ENCODE data around the gene CCDC74B.
"Not testable (repeated sequence)": the region's sequence is repeated elsewhere in the genome, so short reads cannot be mapped to it uniquely, and the experiment has no call there.

Gene CCDC74B

DNA sequence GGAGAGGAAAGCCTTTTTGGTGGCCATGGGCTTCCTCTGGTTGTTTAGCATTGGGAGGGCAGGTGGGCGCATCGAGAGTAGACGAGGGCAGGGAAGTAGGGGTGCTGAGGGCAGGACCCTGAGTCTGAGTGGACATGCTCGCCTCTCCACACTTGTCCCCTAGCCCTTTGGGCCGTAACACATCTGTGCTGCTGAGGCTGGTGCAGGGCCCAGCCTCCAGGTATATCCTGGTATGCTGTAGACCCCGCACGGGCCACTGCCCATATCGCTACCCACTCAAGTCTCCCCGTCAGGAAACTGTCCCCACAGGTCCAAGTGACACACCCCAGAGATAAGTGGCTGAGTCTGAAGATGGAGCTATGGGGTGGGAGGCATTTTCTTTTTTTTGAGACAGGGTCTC lies 13.7 kb upstream of the CCDC74B start:
- H3K79me2 ChIP-seq (ENCODE audit: insufficient read depth, low read length): no peaks in the 10 kb centered on the region
- no peak overlapping the region for H3K9ac ChIP-seq (ENCODE audit: low read depth, low read length, poor library complexity, severe bottlenecking)
- H3F3A ChIP-seq (ENCODE audit: low read depth): no peaks in the 10 kb centered on the region
- TF ChIP-seq, protein P1, sequence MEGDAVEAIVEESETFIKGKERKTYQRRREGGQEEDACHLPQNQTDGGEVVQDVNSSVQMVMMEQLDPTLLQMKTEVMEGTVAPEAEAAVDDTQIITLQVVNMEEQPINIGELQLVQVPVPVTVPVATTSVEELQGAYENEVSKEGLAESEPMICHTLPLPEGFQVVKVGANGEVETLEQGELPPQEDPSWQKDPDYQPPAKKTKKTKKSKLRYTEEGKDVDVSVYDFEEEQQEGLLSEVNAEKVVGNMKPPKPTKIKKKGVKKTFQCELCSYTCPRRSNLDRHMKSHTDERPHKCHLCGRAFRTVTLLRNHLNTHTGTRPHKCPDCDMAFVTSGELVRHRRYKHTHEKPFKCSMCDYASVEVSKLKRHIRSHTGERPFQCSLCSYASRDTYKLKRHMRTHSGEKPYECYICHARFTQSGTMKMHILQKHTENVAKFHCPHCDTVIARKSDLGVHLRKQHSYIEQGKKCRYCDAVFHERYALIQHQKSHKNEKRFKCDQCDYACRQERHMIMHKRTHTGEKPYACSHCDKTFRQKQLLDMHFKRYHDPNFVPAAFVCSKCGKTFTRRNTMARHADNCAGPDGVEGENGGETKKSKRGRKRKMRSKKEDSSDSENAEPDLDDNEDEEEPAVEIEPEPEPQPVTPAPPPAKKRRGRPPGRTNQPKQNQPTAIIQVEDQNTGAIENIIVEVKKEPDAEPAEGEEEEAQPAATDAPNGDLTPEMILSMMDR (conservative IDR thresholded peaks at IDR 0.05; ENCODE audit: low read length): no peak
- TF ChIP-seq EZH2phosphoT487 (IDR thresholded peaks at IDR 0.05; ENCODE audit: borderline replicate concordance): no peak
- no peaks in the 10 kb centered on the region for H4K20me1 ChIP-seq (ENCODE audit: insufficient read depth, low read length, poor library complexity, severe bottlenecking)
- no peaks in the 10 kb centered on the region for H3K27me3 ChIP-seq (ENCODE audit: insufficient read depth, low read length, poor library complexity, severe bottlenecking)
- H3K9me3 ChIP-seq (ENCODE audit: insufficient read depth, low read depth, low read length): no peaks in the 10 kb centered on the region
- no peak overlapping the region for H3K4me3 ChIP-seq (ENCODE audit: low read length, poor library complexity, severe bottlenecking)
- H3K4me2 ChIP-seq (ENCODE audit: low read depth, low read length, poor library complexity, severe bottlenecking): no peak overlapping the region
- no peaks in the 10 kb centered on the region for H3K4me1 ChIP-seq (ENCODE audit: insufficient read depth, low read length, poor library complexity, severe bottlenecking)
- no peak overlapping the region for H2AFZ ChIP-seq (ENCODE audit: low read length)
- no peaks in the 10 kb centered on the region for H3K9me2 ChIP-seq (replicated peaks; ENCODE audit: low read depth, low read length)
- H3K36me3 ChIP-seq (ENCODE audit: insufficient read depth, low read length): peaks cover 41% of the 10 kb centered on the region; the same call in 1 of the 2 replicates

DNA sequence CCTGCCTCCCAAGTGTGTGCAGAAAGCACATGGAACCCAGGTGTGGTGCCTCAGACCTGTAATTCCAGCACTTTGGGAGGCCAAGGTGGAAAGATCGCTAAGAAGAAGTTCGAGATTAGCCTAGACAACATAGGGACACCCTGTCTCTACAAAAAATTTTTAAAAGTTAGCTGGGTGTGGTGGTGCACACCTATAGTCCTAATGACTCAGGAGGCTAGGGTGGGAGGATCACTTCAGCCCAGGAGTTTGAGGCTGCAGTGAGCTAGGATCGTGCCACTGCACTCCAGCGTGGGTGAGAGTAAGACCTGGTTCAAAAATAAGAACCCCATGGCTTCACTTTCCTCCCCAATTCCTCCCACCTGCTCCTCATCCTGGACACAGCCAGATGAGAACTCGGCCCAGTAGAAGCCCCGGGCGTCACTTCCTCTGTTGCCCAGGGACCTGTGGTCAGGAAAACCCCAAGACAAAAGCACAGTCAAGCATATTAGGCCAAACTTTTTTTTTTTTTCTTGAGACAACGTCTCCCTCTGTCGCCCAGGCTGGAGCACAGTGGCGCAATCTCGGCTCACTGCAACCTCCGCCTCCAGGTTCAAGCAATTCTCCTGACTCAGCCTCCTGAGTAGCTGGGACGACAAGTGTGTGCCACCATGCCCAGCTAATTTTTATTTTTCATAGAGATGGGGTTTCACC lies 13.1 kb upstream of the CCDC74B start:
- H3K4me2 ChIP-seq (ENCODE audit: low read depth, low read length, poor library complexity, severe bottlenecking); H3F3A ChIP-seq (ENCODE audit: low read depth); H4K20me1 ChIP-seq (ENCODE audit: insufficient read depth, low read length, poor library complexity, severe bottlenecking); H3K4me1 ChIP-seq (ENCODE audit: insufficient read depth, low read length, poor library complexity, severe bottlenecking); H3K9ac ChIP-seq (ENCODE audit: low read depth, low read length, poor library complexity, severe bottlenecking); H3K27me3 ChIP-seq (ENCODE audit: insufficient read depth, low read length, poor library complexity, severe bottlenecking); H3K9me2 ChIP-seq (replicated peaks; ENCODE audit: low read depth, low read length); H2AFZ ChIP-seq (ENCODE audit: low read length); H3K9me3 ChIP-seq (ENCODE audit: insufficient read depth, low read depth, low read length); H3K79me2 ChIP-seq (ENCODE audit: insufficient read depth, low read length); H3K4me3 ChIP-seq (ENCODE audit: low read length, poor library complexity, severe bottlenecking): not testable (repeated sequence)
- peaks cover 39% of the 10 kb centered on the region; the same call in 1 of the 2 replicates for H3K36me3 ChIP-seq (ENCODE audit: insufficient read depth, low read length)

DNA sequence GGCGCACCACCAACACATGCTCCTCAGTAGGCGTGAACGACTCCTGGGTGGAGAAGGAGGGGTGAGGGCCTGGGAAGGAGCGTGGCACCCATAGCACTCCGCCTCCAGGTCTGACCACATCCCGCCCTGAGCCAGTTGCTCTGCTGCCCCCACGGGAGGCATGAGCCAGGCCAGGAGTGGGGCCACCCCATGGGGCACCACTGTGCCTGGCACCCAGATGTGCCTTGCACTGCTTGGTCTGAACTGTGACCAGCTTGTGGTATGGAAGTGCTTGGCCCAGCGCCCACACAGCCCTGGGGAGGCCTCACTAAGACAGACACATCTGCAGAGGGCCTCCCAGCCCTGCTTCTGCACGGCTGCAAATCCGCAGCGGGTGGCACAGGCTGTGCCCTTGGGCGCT lies 12.4 kb upstream of the CCDC74B start:
- not testable (repeated sequence) for H3K9me2 ChIP-seq (replicated peaks; ENCODE audit: low read depth, low read length); H4K20me1 ChIP-seq (ENCODE audit: insufficient read depth, low read length, poor library complexity, severe bottlenecking); H2AFZ ChIP-seq (ENCODE audit: low read length); H3K4me2 ChIP-seq (ENCODE audit: low read depth, low read length, poor library complexity, severe bottlenecking); H3F3A ChIP-seq (ENCODE audit: low read depth); H3K9me3 ChIP-seq (ENCODE audit: insufficient read depth, low read depth, low read length); H3K9ac ChIP-seq (ENCODE audit: low read depth, low read length, poor library complexity, severe bottlenecking); H3K4me3 ChIP-seq (ENCODE audit: low read length, poor library complexity, severe bottlenecking); H3K79me2 ChIP-seq (ENCODE audit: insufficient read depth, low read length); H3K27me3 ChIP-seq (ENCODE audit: insufficient read depth, low read length, poor library complexity, severe bottlenecking); H3K4me1 ChIP-seq (ENCODE audit: insufficient read depth, low read length, poor library complexity, severe bottlenecking)
- H3K36me3 ChIP-seq (ENCODE audit: insufficient read depth, low read length): peaks cover 36% of the 10 kb centered on the region; the same call in 1 of the 2 replicates

DNA sequence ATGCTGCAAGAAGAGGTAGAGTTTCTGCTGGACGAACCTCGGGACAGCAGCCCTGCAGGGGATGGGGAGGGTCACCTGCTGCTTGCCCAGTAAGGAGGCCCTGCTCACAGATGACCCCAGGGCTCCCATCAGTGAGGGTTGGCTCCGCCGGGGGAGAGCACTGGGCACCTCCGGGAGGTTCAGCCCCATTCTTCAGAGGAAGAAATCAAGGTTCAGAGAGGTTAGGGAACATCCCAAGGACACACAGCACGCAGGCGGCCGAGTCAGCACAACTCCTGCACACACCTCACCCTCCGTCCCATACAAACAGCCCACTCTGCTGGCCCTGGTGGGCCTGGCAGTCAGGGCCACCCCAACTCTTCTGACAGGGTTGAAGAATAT lies 11.7 kb upstream of the CCDC74B start:
- H3K36me3 ChIP-seq (ENCODE audit: insufficient read depth, low read length): peaks cover 40% of the 10 kb centered on the region; the same call in 1 of the 2 replicates
- H3K4me3 ChIP-seq (ENCODE audit: low read length, poor library complexity, severe bottlenecking): no peak overlapping the region
- H2AFZ ChIP-seq (ENCODE audit: low read length): no peak overlapping the region
- H3K4me2 ChIP-seq (ENCODE audit: low read depth, low read length, poor library complexity, severe bottlenecking): no peak overlapping the region
- H4K20me1 ChIP-seq (ENCODE audit: insufficient read depth, low read length, poor library complexity, severe bottlenecking): no peaks in the 10 kb centered on the region
- no peak overlapping the region for H3K9ac ChIP-seq (ENCODE audit: low read depth, low read length, poor library complexity, severe bottlenecking)
- no peaks in the 10 kb centered on the region for H3F3A ChIP-seq (ENCODE audit: low read depth)
- TF ChIP-seq, protein P1 (conservative IDR thresholded peaks at IDR 0.05; ENCODE audit: low read length): no peak
- TF ChIP-seq EZH2phosphoT487 (IDR thresholded peaks at IDR 0.05; ENCODE audit: borderline replicate concordance): no peak
- H3K9me2 ChIP-seq (replicated peaks; ENCODE audit: low read depth, low read length): no peaks in the 10 kb centered on the region
- H3K9me3 ChIP-seq (ENCODE audit: insufficient read depth, low read depth, low read length): no peaks in the 10 kb centered on the region
- H3K27me3 ChIP-seq (ENCODE audit: insufficient read depth, low read length, poor library complexity, severe bottlenecking): no peaks in the 10 kb centered on the region
- no peaks in the 10 kb centered on the region for H3K79me2 ChIP-seq (ENCODE audit: insufficient read depth, low read length)
- no peaks in the 10 kb centered on the region for H3K4me1 ChIP-seq (ENCODE audit: insufficient read depth, low read length, poor library complexity, severe bottlenecking)

Measured in Loucy (cell line).